Limb (tissue), 2 donors: Measurements from ENCODE around the gene PSMD12.
"Not testable (repeated sequence)": the region's sequence is repeated elsewhere in the genome, so short reads cannot be mapped to it uniquely, and the experiment has no call there.

ENCODE experiments used
- DNase-seq, 2 donors: peaks; one replicate each; pipeline ENCODE4 v3.0.0-alpha.2; 2016; ENCODE audit errors: extremely low spot score in 2 of 2

The PSMD12 gene

DNA sequence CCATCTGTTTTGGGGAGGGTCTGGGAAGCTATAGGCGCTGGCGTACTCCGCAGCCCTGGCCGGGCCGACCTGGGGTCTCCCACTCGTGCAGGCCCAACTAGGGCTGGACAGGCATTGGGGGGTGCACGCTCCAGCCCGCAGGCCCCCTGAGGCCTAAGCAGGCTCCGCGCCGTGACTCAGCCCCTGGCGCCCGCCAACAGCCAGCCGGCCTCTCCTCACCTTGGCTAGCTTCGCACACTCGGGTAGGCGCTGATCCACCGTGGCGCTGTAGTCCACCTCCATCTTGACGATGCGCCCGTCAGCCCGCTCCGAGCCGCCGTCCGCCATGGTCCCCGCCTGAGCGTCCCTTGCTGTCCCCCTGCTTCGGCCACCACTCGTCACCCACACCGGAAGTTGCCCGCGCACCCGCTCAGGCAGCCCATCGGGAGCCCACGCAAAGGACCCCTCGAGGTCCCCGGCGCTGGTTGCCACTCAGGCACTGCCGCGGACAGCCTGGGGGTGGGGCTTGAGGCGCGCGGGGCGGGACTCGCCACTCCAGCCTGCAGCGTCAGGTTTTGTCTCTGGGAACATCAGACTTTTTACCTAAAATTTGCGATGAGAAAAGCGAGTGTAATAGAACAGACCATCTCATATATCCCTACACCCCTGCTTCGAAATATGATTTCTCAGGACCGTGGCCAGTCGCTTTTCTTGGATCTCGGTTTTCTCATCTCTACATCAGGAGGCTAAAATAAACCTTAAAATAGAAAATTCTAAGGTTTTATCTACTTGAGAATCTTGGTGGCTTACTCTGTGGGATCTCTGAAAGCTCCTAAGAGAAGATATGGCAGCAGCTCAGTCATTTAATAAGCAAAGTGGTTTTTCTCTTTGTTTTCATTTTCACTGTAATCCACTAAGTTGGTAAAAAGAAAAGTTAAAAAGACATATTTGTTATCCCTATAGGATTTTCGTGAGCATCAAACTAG lies at the start of gene PSMD12:
TSS of gene PSMD12 (minus strand) at position 385 of the 965 bp plus-strand sequence. CDS start at position 327, 58 bp downstream.
- peak; percentile 84 to 98 for DNase-seq

DNA sequence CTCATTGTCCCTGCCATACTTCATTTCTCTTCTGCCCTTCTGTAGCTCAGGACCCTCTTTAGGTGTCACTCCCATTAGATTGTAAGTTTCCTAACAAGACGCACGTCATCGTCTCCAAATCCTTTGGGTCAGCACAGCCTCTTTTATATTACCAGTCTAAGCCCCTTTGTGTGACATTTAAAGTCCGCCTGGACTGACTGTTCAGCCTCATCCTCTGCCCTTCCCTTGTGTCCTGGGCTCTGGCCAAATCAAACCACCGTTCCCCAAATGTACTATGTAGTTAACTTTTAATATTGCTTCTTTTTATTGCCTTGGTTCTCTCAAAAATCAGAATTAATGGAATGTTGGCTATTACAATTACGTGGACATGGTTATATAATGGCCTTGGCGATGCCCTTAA lies 48.9 kb upstream of the PSMD12 start:
- no peak for DNase-seq

DNA sequence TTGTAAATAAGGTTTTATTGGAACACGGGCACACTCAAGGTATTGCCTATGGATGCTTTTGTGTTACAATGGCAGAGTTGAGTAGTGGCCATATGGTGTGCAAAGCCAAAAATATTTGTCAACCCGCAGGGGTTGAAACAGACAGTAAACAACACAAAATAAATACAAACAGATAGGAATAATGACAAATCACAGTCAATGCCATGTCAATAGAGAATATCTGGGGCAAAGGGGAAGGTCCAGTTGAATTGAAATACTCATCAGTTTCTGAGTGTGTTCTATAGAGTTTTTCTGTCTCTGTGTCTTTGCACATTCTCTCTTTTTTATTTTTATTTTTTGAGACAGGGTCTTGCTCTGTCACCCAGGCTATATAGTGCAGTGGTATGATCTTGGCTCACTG lies 48.2 kb upstream of the PSMD12 start:
- DNase-seq, result no peak

- DNase-seq, result no peak
Observed at GRCh38 chr17:67414130-67414529, 47.8 kb upstream of the PSMD12 start.

- DNase-seq, result no peak
Observed at GRCh38 chr17:67413388-67413787, 47.0 kb upstream of the PSMD12 start.

DNA sequence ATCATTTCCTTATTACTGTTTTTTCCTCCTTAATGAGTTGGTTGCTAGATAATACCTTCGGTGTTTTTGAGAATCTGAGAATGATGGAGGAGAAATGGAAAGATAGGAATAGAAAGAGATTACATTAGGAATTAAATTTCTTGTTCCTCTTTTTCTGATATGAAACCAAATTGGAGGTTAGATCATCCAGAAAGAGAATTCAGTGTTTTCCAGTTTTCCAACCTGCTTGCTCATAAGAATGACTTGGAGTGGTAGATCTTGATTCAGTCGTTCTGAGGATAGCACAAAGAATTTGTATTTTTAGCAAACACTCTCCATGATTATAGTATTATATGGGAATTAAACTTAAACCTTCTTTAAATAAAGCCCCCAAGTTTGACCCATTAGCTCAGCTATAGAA lies 46.6 kb upstream of the PSMD12 start:
- no peak for DNase-seq

DNA sequence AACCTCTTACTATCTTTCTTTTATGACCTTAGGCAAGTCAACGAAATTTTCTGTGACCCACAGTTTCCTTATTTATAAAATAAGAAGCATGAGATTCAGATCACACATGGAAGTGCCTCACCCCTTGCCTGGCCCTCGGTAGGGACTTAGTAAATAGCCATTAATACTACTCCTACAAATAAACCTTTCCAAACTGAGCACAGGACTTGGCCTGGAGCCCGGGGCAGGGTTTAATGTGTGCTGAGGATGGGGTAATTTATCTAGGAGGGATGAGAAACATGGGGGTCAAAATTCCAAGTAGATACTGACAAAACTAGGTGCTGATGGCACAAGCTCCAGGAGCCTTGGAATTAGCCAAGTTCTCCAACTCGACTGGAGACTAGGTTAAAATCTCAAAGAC lies 45.7 kb upstream of the PSMD12 start:
- no peak for DNase-seq

GRCh38 chr17:67411397-67411796 lies 45.0 kb upstream of the PSMD12 start:
- DNase-seq, result no peak

DNA sequence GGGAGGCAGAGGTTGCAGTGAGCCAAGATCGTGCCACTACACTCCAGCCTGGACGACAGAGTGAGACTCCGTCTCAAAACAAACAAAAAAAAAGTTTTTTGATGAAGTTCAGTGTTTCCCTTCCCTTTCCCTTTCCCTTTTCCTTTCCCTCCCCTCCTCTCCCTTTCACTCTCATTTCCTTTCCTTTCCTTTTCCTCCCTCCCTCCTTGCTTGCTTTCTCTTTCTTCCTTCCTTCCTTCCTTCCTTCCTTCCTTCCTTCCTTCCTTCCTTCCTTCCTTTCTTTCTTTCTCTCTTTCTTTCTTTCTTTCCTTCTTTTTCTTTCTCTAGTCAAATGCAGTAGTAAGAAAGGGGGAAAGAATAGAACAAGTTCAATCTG lies 42.1 kb upstream of the PSMD12 start:
- not testable (repeated sequence) for DNase-seq

GRCh38 chr17:67403483-67403882 lies 37.1 kb upstream of the PSMD12 start:
- no peak for DNase-seq

DNA sequence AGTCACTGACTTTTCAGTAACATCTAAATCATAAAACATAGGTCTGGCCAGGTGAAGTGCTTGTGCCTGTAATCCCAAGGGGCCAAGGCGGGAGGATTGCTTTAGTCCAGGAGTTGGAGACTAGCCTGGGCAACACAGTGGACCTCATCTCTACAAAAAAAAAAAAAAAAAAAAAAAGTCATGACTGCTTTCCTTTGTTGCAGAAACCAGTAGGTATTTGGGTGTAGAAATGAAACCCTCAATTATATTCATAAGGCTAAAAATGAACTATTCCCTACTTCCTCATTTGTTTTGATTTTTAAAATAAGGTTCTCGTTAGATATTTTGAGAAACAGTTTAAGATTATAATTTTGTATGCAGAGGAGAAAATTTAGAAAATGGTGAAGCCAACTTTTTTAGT lies 36.7 kb upstream of the PSMD12 start:
- DNase-seq, result no peak

DNA sequence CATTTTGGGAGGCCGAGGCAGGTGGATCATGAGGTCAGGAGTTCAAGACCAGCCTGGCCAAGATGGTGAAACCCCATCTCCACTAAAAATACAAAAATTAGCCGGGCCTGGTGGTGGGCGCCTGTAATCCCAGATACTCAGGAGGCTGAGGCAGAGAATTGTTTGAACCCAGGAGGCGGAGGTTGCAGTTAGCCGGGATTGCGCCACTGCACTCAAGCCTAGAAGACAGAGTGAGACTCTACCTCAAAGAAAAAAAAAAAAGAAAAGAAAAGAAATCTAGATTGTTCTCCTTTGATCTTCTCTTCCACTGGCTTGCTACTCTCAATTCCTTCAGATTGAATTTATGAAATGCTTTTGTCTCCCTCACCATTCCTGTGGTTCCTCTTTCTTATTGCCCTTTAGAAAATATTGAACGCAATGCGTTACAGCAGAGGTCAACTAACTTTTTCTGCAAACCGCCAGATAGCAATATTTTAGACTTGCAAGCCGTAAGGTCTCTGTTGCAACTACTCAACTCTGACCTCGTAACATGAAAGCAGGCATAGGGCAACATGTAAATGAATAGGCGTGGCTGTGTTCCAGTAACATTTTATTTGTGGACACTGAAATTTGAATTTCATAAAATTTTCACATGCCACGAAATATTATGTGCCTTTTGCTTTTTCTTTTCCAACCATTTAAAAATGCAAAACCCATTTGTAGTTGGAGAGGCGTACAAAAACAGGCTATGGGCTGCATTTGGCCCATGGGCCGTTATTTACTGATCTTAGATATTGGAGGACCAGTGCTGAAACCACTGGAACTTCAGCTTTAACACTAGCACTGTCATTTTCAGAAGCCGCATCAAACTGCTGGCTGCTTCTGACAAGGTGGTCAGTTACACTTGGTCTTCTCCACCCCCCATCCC lies 35.5 kb upstream of the PSMD12 start:
- no peak for DNase-seq

GRCh38 chr17:67401106-67401505 lies 34.7 kb upstream of the PSMD12 start:
- DNase-seq, result no peak

- DNase-seq, result peak in 1 of 2 donors; percentile 62
Observed at GRCh38 chr17:67400193-67400592, 33.8 kb upstream of the PSMD12 start.

DNA sequence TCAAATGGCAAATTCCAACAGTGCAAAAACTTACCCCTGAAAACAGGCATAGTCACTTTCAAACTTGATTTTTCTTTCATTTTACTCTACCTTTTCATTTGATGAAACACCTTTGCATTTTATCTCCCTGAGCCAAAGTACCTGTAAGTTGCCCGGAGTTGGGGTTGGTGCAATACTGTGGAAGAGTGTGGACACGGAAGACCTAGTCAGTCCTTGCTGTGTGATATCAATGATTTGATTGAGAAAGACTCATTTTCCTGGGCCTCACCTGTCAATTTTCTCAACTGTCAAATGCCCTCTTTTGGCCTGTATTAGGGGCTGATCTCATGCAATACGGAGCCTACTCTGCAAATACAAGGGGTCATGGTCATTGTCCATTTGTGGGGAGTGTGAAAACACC lies 33.3 kb upstream of the PSMD12 start:
- no peak for DNase-seq

- no peak for DNase-seq
Observed at GRCh38 chr17:67393809-67394397, 27.5 kb upstream of the PSMD12 start.

GRCh38 chr17:67392111-67392510 lies 25.7 kb upstream of the PSMD12 start:
- DNase-seq, result no peak

DNA sequence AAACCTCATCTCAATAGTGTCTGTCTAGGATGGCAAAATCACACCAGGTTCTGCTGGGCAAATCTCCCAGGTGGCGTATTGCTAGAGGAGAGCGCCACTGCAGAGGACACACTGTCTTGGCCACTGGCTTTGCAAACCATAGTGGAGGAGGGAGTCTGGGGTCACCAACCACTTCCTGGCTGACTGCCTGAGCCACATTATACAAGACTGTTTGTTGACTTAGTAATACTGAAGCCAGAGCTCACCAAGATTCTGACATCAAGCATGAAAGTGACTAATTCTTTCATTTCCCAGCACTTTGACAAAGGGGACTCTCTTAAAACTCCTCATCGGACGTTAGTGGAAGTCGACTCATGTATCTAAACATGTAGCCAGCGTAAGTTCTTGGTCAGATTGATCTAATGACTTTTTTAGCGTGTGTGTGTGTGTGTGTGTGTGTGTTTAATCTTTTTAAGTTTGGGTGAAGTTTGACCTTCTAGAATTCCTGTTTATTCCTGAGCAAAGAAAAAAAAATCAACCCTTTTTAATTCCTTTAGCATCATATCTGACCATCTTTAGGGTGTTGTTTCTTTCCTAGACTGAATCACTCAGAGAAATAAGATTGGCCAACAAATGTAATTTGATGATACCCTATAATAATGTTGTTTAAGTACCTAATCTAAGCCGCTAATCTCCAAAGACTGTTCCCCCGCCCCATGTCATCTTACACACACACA lies 24.4 kb upstream of the PSMD12 start:
- DNase-seq, result peak in 1 of 2 donors; percentile 6

GRCh38 chr17:67390006-67390645 lies 23.7 kb upstream of the PSMD12 start:
- DNase-seq, result no peak

- no peak for DNase-seq
Observed at GRCh38 chr17:67388986-67389385, 22.6 kb upstream of the PSMD12 start.

DNA sequence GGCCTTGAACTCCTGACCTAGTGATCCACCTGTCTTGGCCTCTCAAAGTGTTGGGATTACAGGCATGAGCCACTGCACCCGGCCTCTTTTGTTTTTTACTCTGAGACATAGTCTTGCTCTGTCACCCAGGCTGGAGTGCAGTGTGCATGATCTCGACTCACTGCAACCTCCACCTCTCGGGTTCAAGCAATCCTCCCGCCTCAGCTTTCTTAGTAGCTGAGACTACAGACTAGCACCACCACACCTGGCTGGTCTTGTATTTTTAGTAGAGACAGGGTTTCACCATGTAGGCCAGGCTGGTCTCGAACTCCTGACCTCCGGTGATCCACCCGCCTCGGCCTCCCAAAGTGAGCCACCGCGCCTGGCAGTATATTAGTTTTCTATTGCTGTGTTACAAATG lies 22.2 kb upstream of the PSMD12 start:
- DNase-seq, result not testable (repeated sequence)
